GM18868 (cell line): Measurements from ENCODE around the gene SPACA6.
"Not testable (repeated sequence)": the region's sequence is repeated elsewhere in the genome, so short reads cannot be mapped to it uniquely, and the experiment has no call there.

Experiments
- ATAC-seq: cut with Tn5 transposase; IDR thresholded peaks from one replicate; pipeline ENCODE4 v1.9.1; 2021; ENCODE audit warnings: mild to moderate bottlenecking, moderate library complexity; ENCODE audit not compliant: unreplicated experiment

Gene SPACA6, protein sequence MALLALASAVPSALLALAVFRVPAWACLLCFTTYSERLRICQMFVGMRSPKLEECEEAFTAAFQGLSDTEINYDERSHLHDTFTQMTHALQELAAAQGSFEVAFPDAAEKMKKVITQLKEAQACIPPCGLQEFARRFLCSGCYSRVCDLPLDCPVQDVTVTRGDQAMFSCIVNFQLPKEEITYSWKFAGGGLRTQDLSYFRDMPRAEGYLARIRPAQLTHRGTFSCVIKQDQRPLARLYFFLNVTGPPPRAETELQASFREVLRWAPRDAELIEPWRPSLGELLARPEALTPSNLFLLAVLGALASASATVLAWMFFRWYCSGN

DNA sequence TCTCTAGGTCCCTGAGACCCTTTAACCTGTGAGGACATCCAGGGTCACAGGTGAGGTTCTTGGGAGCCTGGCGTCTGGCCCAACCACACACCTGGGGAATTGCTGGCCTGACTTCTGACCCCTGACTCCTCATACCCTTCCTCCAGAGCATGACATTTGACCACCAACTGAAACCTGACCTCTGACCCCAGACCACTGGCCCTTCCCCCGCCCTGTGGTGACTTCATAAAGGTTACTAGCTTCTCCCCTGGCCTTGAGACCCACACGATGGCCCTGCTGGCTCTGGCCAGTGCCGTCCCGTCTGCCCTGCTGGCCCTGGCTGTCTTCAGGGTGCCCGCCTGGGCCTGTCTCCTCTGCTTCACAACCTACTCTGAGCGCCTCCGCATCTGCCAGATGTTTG is at the start of gene SPACA6:
SPACA6 (plus strand) TSS at position 71 of the 400 bp plus-strand sequence; CDS start at position 268, 197 bp downstream.
- no peak for ATAC-seq

DNA sequence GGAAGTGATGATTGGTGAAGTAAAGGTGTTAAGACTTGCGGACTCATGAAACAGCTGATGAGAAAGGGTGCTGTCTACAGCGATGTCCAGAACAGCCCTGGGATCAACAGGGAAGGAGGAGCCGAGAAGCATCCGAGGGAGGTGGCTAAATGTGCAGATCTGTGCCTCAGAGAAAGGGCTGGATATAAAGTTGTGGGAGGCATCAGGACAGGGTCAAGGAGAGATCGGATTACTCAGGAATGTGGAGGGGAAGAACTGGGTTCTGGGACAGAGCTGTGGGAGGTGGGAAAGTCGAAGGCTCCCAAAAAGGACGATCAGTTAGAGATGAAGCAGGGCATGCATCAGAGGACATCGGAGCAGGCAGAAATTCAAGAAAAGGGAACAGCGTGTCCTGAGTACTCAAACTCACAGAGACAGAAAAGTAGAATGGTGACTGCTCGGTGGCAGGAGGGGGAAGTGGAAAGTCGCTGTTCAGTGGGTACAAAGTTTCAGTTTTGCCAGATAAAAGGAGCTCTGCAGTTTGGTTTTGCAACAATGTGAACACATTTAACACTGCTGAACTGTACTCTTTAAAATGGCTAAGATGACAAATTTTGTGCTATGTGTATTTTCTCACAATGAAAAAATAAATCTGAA is 48.4 kb upstream of the SPACA6 start:
- no peak for ATAC-seq

DNA sequence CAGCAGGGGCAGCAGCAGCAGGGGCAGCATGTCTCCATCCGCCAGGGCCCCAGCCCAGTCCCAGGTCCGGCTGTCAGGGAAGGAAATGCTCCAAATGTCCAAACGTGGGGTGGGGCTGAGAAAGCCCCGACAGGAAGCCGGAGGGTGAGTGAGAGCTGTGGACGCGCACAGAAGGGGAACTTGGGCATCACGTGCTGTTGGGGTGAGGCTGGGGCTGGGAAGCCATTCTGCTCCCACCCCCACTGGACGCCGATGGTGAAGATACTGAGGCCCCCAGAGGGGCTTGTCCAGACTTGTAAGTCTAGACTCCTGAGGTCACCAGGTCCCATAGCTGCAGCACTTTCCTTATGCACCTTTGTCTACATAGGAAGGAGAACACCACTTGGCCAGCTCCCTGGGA is 46.4 kb upstream of the SPACA6 start, which contains the start of gene SIGLEC14:
SIGLEC14 (minus strand) TSS at position 96 of the 400 bp plus-strand sequence; CDS start at position 30, 66 bp downstream.
- ATAC-seq, result not testable (repeated sequence)

DNA sequence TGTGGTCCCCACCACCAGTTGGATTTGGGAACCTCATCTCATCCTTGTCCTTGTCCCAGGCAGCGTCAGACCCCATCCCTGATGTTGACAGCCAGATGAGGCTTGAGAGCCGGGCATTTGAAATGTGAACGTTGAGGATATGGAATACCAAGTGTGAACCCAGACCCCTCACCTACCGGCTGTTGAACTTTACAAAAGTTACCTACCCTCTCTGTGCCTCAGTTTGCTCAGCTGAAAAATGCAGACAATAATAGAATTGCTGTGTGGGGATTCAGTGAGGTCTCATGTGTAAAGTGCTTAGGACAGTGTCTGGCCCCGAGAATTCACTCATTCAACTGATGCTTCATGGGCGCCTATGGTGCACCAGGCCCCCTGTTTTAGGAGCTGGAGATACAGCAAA is 45.8 kb upstream of the SPACA6 start:
- ATAC-seq, result no peak

DNA sequence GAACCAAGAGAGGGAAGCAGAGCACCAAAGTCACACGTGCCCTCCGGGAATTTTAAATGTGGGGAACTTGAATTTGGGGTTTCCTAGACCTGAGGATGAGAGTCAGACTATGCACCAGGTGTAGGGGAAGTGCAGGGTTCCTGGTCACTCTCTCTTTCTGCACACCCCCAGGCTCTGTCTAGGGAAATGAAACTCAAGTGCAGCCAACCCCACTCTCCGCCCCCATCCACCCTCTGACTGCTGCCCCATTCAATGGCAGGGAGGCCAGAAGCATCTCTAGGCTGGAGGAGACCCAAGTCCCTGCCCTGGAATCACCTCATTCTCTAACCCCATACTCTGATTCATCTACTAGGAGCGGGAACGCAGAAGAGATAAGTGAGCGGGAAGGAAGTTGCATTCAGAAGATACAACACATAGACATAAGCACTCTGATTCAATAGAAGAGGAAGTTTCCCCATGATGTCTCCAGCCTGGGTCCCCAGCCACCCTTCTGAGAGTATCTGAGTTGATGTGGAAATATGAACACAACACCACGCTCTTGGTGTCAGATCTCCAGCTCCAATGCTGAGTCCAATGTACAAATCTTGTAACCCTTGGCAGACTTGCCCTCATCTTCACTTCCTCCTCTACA is 41.8 kb upstream of the SPACA6 start:
- no peak for ATAC-seq

DNA sequence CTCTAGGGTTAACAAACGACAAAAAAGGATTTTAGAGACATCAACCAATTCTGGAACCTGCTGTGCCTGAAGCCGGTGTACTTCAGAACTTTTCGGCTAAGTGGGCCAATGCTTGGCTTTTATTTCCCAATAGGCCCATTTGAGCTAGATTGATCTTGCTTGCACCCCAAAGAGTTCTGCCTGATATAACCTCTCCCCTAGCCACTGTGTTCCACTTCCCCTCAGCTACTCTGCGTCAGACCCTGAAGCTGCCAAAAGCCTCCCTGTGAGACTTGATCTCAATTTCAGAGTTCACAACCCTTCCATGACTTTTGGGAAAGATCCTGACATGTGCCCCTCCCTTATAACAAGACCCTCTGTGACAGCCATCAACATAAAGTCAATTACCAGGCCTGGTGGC is 40.9 kb upstream of the SPACA6 start:
- no peak for ATAC-seq

DNA sequence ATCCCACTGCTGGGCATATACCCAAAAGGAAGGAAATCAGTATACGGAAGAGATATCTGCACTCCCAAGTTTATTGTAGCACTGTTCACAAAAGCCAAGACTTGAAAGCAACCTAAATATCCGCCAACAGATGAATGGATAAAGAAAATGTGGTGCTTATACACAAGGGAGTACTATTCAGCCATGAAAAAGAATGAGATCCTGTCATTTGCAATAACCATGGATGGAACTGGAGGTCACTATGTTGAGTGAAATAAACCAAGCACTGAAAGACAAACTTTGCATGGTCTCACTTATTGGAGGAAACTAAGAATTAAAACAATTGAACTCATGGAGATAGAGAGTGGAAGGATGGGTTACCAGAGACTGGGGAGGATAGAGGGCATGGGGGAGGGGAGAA is 40.0 kb upstream of the SPACA6 start:
- no peak for ATAC-seq

DNA sequence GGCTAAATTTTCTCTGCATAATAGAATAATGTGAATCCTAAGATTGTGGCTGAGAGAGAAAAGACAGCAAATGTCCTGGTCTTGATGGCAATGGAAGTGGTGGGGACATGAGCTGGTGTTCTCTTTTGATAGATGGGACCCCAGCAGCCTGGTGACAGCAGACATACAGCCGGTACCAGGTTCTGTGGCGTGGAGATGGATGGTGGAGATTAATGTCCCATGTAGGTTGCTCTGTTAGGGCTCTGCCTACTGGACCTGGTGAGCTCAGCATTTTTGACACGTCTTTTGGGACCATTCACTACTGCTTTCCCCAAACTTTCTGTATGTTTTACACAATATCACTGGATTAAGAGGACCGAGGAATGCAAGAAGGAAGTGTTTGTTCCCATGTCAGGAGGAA is 38.3 kb upstream of the SPACA6 start:
- ATAC-seq, result no peak

DNA sequence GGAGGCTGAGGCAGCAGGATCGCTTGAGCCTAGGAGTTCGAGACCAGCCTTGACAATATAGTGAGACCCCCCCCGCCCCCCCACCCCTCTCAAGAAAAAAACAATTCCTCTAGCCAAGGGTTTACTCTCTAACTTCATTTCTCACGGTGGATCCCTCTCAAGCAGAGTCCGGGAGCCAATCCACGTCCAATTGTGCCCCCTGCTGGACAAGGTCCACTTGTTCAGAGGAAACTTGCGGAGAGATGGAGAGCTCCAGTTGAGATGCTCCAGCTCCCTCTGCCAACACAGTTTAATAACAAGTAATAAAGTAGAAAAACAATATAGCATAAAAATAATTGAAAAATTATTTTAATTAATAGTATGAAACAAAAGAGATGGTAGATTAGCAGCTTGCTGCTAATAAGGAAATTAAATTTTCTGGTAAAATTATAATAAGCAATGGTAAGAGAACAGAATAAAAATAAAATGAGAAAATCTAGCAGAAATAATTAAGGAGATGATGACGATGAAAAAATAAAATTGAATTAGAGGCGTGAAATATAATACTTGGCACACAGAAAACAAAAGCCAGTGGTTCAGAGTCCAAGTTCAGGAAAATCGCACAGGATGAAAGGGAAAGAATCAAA is 32.0 kb upstream of the SPACA6 start:
- no peak for ATAC-seq

DNA sequence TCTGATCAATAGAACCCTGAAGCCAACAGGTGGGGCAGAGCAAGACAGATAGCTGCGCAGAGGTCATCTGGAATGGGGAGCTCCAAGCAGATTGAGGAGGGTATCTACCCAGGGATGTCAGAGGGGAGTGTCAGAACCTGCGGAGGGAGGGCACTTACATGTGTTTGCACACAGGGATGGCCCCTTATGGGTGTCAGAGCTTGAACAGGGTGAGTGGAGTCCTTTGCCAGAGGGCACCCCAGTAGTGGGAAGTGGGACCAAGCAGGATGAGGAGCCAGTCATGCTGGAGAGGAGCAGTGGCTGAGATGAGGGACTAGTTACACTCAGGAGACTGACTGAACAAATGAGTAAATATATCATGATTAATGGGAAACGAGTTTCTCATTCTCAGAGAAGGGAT is 29.5 kb upstream of the SPACA6 start:
- ATAC-seq, result no peak

DNA sequence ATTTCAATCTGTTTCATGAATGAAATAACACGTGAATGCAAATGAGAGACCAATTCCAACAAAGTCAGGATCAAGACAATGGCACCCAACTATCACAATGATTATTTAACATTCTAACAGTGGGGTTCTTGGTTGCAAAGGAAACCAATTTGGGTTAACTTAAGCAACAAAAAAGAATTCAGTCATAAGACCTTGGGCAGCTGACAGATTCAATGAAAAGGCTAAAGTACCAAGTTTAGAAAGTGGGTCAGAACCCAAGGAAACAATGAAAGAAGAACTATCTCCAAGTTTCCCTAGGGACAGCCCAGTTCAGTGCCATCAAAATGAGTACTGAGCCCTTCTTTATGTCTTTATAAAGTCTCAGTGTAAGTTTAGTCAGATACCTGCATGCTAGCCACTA is 29.0 kb upstream of the SPACA6 start:
- ATAC-seq, result no peak

DNA sequence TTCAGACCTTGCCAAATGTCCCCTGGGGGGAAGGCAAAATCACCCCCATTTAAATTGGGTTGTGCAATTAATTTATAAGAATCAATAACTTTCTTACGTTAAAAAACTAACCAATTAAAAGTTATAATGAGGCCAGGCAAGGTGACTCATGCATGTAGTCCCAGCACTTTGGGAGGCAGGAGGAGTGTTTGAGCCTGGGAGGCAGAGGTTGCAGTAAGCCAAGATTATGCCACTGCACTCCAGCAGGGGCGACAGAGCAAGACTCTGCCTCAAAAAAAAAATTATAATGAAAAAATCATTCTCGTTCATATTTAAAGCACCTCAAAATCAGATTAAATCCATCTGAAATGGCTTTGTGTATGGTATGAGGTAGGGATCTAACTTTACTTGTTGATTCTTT is 28.1 kb upstream of the SPACA6 start:
- no peak for ATAC-seq

DNA sequence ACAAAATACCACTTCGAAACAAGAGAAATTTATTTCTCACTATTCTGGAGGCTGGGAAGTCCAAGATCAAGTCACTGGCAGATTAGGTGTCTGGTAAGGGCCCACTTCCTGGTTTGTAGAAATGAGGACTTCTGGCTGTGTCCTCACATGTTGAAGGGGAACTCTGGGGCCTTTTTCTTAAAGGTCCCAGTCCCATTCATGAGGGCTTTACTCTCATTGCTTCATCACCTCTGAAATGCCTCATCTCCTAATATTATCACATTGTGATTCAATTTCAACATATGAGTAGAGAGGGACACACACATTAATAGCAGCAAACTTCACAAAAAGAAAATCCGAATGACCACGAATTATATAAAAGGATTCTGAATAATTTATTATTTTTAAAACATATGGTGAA is 24.9 kb upstream of the SPACA6 start:
- ATAC-seq, result no peak

DNA sequence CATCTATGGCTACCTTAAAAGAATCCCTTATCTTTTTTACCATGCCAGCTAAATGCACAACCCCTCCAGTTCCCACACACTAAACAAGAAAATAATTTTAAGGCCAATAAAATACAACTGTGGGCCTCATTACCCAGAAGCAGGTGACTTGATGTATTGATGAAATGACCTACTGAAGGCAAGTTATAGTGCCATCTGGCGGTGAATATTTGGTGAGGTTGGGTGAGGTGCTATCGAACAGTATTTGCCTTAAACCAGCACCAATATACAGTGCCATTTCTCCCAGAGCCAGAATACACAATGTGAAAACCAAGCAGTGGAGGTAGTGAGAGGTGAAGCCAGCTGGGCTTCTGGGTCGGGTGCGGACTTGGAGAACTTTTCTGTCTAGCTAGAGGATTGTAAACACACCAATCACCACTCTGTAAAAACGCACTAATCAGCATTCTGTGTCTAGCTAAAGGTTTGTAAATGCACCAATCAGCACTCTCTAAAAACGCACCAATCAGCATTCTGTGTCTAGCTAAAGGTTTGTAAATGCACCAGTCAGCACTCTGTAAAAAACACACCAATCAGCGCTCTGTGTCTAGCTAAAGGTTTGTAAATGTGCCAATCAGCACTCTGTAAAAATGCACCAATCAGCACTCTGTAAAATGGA is 17.1 kb upstream of the SPACA6 start:
- ATAC-seq, result not testable (repeated sequence)

DNA sequence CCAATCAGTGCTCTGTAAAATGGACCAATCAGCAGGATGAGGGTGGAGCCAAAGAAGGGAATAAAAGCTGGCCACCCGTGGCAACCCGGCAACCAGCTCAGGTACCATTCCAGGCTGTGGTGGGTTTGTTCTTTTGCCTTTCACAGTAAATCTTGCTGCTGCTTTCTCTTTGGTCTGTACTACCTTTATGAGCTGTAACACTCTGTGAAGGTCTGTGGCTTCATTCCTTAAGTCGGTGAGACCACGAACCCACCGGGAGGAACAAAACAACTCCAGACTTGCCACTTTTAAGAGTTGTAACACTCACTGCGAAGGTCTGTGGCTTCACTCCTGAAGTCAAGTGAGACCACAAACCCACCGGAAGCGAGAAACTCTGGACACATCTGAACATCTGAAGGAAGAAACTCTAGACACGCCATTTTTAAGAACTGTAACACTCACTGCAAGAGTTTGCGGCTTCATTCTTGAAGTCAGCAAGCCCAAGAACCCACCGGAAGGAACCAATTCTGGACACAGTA is 16.5 kb upstream of the SPACA6 start:
- no peak for ATAC-seq

DNA sequence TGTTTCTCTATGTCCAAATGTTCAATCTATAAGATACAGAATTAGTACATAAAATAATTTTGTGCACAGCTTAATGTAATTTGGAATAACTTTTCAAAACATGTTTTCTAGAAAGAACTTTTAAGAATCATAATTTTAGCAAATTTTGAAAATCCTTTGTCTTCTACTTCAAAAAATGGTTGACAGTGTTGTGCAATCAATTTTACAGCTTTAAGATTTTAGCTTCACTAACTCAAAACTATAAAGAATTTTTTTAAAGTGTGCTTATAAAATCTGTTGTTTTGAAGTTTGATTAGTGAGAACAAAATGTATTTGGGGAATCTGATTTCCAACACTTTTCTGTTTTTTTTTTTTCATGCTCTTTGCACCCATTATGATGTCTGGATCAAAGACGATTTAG is 12.7 kb upstream of the SPACA6 start:
- no peak for ATAC-seq

DNA sequence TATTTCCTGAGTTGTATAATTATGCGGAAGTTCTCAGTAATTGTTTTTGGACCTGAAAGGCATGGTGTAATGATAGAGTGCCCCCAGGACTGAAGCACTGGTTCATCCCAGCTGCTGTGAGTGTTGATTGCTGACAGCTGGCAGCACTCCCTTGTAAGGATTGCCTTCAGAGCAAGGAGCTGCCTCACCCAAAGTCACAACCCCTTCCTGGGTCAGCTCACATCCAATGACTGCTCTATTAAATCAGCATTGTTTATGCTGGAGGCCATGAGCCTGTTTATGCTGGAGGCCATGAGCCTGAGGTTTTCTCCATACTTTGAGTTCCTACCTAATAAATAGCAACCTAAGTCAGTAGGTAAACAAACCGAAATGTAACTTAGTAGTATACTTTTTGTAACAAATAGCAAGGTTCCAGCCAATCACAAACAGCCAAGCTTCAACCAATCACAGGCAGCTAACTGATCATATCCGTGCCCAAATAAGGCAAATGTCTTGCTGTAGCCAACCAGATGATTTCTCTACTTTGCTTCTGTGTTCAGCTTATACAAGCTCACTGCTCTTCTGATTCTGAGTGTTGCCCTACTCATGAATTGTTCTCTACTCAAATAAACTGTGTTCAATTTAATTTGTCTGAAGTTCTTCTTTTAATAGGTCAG is 11.7 kb upstream of the SPACA6 start:
- no peak for ATAC-seq

DNA sequence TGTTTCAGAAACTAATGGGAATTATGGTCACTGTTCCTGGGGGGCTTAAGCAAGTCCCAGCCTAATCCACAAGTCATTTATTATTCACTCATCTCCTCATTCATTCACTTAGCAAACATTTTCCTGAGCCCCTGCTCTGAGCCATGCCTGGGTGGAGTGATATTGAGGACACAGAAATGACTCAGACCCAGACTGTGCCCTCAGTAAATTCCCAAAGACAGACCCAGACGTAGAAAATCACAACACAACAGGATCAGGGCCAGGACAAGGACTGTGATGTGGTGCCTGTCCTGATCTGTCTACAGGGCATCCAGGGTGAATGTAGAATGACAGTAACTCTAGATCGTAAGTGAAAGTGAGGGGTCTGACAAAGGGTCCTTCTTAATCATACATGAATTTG is 7.0 kb upstream of the SPACA6 start:
- ATAC-seq, result no peak

DNA sequence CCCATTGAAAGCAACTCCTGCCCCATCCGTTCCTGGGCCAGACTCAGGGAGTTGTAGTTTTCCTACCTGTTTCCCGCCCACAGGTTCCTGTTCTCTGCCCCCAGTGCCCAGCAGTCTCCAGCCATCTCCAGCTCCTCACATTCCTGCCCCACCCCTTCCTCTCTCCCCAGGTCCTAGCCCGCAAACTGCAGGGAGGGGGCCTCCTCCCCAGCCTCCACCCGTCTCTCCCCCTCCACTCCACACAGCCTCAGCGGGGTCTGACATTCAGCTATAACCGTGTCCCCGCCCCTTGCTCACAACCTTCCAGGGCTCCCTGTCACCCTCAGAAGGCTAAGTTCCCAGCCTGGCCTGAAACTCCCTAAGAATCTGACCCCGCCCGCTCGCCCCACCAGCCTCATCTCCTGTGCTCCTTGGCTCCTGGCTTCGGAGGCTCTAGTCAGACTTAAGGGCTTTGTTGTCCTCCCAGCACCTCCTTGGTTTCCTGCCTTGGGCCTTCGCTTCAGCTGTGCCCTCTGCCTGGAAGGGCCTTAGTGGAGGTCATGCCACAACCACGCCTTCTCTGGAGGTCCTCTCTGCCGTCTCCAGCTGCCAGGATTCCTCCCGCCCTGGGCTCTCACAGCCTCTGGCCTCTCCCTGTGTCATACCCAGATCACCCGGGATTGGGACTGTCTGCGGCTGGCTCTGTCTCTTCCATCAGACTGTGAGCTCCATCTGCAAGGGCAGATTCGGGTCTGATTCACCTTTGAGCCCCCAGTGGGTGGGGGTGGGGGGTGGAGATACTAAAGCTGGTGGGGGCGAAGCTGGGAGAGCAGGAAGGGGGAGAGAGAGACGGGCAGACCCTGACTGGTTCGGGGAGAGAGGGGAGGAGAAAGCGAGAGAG is 5.1 kb upstream of the SPACA6 start:
- ATAC-seq, result no peak
